WTC11 (cell line): ENCODE results near the gene LHX3. TPM values are rescaled to one million over a fixed set of nuclear protein-coding genes. Genes with fewer than 3 reads are reported as not detected.

Experiments
- ATAC-seq: fragments of 200-7000 bp; cut with Tn5 transposase; 2 replicates; pipeline ENCODE4 v1.10.0; 2021; ENCODE audit warnings: mild to moderate bottlenecking, moderate library complexity
- CTCF ChIA-PET: fragments of 300-600 bp; sonication (Branson Sonifier 250); formaldehyde crosslinking; loops from one replicate; lab custom pipeline; 2021; ENCODE audit warnings: antibody characterized with exemption; lab: Charles Lee
- POLR2A ChIA-PET: fragments of 350-600 bp; sonication (Branson Sonifier 250); formaldehyde crosslinking; loops from one replicate; lab custom pipeline; 2021; ENCODE audit warnings: antibody characterized with exemption; lab: Charles Lee
- DNase-seq: peaks from one replicate; pipeline ENCODE4 v3.0.0; 2021; ENCODE audit warnings: low spot score
- H3K27ac Mint-ChIP-seq: 2 replicates; pipeline ENCODE4 v1.8.0; 2021; ENCODE audit warnings: mixed read lengths
- H3K27me3 Mint-ChIP-seq: 2 replicates; pipeline ENCODE4 v1.8.0; 2021; ENCODE audit warnings: low read depth, mild to moderate bottlenecking, moderate library complexity, mixed read lengths
- H3K36me3 Mint-ChIP-seq: 2 replicates; pipeline ENCODE4 v1.8.0; 2021; ENCODE audit warnings: mixed read lengths
- H3K4me1 Mint-ChIP-seq: 2 replicates; pipeline ENCODE4 v1.8.0; 2022; ENCODE audit warnings: mixed read lengths
- H3K4me3 Mint-ChIP-seq: 2 replicates; pipeline ENCODE4 v1.8.0; 2021; ENCODE audit warnings: mild to moderate bottlenecking, moderate library complexity, mixed read lengths
- H3K9me3 Mint-ChIP-seq: 2 replicates; pipeline ENCODE4 v1.8.0; 2021; ENCODE audit warnings: mixed read lengths
- CREB1 ChIP-seq: sonication (generic); formaldehyde crosslinking; IDR thresholded peaks from 2 replicates; pipeline ENCODE4 v1.8.0; 2023; ENCODE audit warnings: mild to moderate bottlenecking, missing genetic modification reagents
- ELF4 ChIP-seq: sonication (generic); formaldehyde crosslinking; IDR thresholded peaks from 2 replicates; pipeline ENCODE4 v1.8.1; 2022; ENCODE audit warnings: low read depth, mild to moderate bottlenecking, moderate library complexity, missing genetic modification reagents
- GRHL2 ChIP-seq: fragments of 250-450 bp; sonication (Bioruptor Pico); IDR thresholded peaks from 2 replicates; pipeline ENCODE4 v1.8.0; 2022; ENCODE audit warnings: mild to moderate bottlenecking, moderate library complexity; ENCODE audit not compliant: insufficient replicate concordance, severe bottlenecking
- HMGA2 ChIP-seq: fragments of 250-450 bp; sonication (Bioruptor Pico); IDR thresholded peaks from 2 replicates; pipeline ENCODE4 v1.4.0; 2021; ENCODE audit warnings: mild to moderate bottlenecking, moderate library complexity
- NR1H2 ChIP-seq: sonication (generic); formaldehyde crosslinking; IDR thresholded peaks from 2 replicates; pipeline ENCODE4 v1.9.0; 2021; ENCODE audit warnings: mild to moderate bottlenecking, moderate library complexity, missing genetic modification reagents
- NR2C2 ChIP-seq: sonication (generic); formaldehyde crosslinking; IDR thresholded peaks from 2 replicates; pipeline ENCODE4 v1.8.0; 2022; ENCODE audit warnings: mild to moderate bottlenecking, missing genetic modification reagents
- SMAD3 ChIP-seq: sonication (generic); formaldehyde crosslinking; IDR thresholded peaks from 2 replicates; pipeline ENCODE4 v1.8.0; 2022; ENCODE audit warnings: missing genetic modification reagents, mild to moderate bottlenecking, borderline replicate concordance
- SMAD4 ChIP-seq: sonication (generic); formaldehyde crosslinking; IDR thresholded peaks from 2 replicates; pipeline ENCODE4 v1.8.0; 2022; ENCODE audit warnings: mild to moderate bottlenecking, missing genetic modification reagents
- SOX15 ChIP-seq: fragments of 250-450 bp; sonication (Bioruptor Pico); IDR thresholded peaks from 2 replicates; pipeline ENCODE4 v1.9.0; 2021; ENCODE audit warnings: mild to moderate bottlenecking
- SP1 ChIP-seq: sonication (generic); formaldehyde crosslinking; conservative IDR thresholded peaks from 2 replicates; pipeline ENCODE4 v1.8.1; 2022; ENCODE audit warnings: missing genetic modification reagents
- ZBTB21 ChIP-seq: sonication (generic); formaldehyde crosslinking; IDR thresholded peaks from 2 replicates; pipeline ENCODE4 v1.8.1; 2023; ENCODE audit warnings: mild to moderate bottlenecking, missing genetic modification reagents, borderline replicate concordance
- ZNF317 ChIP-seq: sonication (generic); formaldehyde crosslinking; IDR thresholded peaks from 2 replicates; pipeline ENCODE4 v1.8.1; 2023; ENCODE audit warnings: low read depth, mild to moderate bottlenecking, moderate library complexity, missing genetic modification reagents, borderline replicate concordance
- ZNF396 ChIP-seq: fragments of 250-450 bp; sonication (Bioruptor Pico); IDR thresholded peaks from 2 replicates; pipeline ENCODE4 v1.8.0; 2021; ENCODE audit warnings: mild to moderate bottlenecking, moderate library complexity, borderline replicate concordance
- total RNA-seq: library from RNA; stranded (reverse); gene quantifications from 3 replicates; pipeline ENCODE4 v1.2.3, GENCODE V29; 2021
- TF ChIP-seq, protein P1 (sequence below): sonication (generic); formaldehyde crosslinking; IDR thresholded peaks from 2 replicates; pipeline ENCODE4 v1.8.1; 2023; ENCODE audit warnings: mild to moderate bottlenecking, missing genetic modification reagents, borderline replicate concordance
- TF ChIP-seq, protein P2 (sequence below): sonication (generic); formaldehyde crosslinking; IDR thresholded peaks from 2 replicates; pipeline ENCODE4 v1.8.1; 2022; ENCODE audit warnings: missing genetic modification reagents, borderline replicate concordance
- TF ChIP-seq, protein P3 (sequence below): sonication (generic); formaldehyde crosslinking; IDR thresholded peaks from 2 replicates; pipeline ENCODE4 v1.8.0; 2023; ENCODE audit warnings: missing genetic modification reagents
- TF ChIP-seq, protein P4 (sequence below): sonication (generic); formaldehyde crosslinking; IDR thresholded peaks from 2 replicates; pipeline ENCODE4 v1.8.0; 2023; ENCODE audit warnings: missing genetic modification reagents, mild to moderate bottlenecking, borderline replicate concordance
- TF ChIP-seq, protein P5 (sequence below): sonication (generic); formaldehyde crosslinking; IDR thresholded peaks from 2 replicates; pipeline ENCODE4 v1.8.1; 2022; ENCODE audit warnings: mild to moderate bottlenecking, missing genetic modification reagents, moderate library complexity, borderline replicate concordance

Gene LHX3
- total RNA-seq, 1 experiment from 2014 or later, result not detected

DNA sequence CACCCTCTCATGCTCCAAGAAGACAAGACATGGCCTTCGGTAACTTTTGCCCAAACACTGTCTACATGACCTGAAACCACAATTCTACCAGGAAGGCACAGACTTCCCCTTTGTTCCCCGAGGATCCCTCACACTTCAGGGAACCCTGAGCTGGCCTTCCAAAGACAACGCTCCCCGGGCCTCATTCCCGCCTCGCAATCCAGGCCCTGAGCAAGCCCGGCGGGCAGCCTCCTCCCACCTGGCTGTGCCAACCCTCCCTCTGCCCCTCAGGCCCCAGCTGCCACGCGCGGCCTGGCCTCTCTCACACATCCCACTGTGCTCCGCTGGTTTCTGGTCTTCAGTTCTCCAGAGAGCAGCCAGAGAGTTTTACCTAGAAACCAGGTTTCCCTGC lies 33.4 kb upstream of the LHX3 start:
- Mint-ChIP-seq H3K9me3 (no peaks in the 10 kb centered on the region), H3K36me3 (peaks cover 8% of the 10 kb centered on the region), H3K27me3 (no peaks in the 10 kb centered on the region), H3K4me1 (peaks cover 10% of the 10 kb centered on the region), H3K4me3 (no peak overlapping the region), H3K27ac (peak overlapping the region; percentile 69)
- DNase-seq (no peak), ATAC-seq (no peak)
- CTCF ChIA-PET, result no interaction called here
- POLR2A ChIA-PET, result interaction anchor here (0.6 kb wide), 1 partner anchor 29 kb away, joined by 3 read pairs; no protein-coding TSS in a partner anchor
- TF ChIP-seq, protein P1, sequence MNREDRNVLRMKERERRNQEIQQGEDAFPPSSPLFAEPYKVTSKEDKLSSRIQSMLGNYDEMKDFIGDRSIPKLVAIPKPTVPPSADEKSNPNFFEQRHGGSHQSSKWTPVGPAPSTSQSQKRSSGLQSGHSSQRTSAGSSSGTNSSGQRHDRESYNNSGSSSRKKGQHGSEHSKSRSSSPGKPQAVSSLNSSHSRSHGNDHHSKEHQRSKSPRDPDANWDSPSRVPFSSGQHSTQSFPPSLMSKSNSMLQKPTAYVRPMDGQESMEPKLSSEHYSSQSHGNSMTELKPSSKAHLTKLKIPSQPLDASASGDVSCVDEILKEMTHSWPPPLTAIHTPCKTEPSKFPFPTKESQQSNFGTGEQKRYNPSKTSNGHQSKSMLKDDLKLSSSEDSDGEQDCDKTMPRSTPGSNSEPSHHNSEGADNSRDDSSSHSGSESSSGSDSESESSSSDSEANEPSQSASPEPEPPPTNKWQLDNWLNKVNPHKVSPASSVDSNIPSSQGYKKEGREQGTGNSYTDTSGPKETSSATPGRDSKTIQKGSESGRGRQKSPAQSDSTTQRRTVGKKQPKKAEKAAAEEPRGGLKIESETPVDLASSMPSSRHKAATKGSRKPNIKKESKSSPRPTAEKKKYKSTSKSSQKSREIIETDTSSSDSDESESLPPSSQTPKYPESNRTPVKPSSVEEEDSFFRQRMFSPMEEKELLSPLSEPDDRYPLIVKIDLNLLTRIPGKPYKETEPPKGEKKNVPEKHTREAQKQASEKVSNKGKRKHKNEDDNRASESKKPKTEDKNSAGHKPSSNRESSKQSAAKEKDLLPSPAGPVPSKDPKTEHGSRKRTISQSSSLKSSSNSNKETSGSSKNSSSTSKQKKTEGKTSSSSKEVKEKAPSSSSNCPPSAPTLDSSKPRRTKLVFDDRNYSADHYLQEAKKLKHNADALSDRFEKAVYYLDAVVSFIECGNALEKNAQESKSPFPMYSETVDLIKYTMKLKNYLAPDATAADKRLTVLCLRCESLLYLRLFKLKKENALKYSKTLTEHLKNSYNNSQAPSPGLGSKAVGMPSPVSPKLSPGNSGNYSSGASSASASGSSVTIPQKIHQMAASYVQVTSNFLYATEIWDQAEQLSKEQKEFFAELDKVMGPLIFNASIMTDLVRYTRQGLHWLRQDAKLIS (CRISPR knock-in tag), result no peak
- TF ChIP-seq, protein P2, sequence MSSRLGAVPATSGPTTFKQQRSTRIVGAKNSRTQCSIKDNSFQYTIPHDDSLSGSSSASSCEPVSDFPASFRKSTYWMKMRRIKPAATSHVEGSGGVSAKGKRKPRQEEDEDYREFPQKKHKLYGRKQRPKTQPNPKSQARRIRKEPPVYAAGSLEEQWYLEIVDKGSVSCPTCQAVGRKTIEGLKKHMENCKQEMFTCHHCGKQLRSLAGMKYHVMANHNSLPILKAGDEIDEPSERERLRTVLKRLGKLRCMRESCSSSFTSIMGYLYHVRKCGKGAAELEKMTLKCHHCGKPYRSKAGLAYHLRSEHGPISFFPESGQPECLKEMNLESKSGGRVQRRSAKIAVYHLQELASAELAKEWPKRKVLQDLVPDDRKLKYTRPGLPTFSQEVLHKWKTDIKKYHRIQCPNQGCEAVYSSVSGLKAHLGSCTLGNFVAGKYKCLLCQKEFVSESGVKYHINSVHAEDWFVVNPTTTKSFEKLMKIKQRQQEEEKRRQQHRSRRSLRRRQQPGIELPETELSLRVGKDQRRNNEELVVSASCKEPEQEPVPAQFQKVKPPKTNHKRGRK (CRISPR knock-in tag), result no peak
- TF ChIP-seq, protein P3, sequence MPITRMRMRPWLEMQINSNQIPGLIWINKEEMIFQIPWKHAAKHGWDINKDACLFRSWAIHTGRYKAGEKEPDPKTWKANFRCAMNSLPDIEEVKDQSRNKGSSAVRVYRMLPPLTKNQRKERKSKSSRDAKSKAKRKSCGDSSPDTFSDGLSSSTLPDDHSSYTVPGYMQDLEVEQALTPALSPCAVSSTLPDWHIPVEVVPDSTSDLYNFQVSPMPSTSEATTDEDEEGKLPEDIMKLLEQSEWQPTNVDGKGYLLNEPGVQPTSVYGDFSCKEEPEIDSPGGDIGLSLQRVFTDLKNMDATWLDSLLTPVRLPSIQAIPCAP, result no peak
- TF ChIP-seq NR2C2 (CRISPR knock-in tag), result no peak
- TF ChIP-seq, protein P4, sequence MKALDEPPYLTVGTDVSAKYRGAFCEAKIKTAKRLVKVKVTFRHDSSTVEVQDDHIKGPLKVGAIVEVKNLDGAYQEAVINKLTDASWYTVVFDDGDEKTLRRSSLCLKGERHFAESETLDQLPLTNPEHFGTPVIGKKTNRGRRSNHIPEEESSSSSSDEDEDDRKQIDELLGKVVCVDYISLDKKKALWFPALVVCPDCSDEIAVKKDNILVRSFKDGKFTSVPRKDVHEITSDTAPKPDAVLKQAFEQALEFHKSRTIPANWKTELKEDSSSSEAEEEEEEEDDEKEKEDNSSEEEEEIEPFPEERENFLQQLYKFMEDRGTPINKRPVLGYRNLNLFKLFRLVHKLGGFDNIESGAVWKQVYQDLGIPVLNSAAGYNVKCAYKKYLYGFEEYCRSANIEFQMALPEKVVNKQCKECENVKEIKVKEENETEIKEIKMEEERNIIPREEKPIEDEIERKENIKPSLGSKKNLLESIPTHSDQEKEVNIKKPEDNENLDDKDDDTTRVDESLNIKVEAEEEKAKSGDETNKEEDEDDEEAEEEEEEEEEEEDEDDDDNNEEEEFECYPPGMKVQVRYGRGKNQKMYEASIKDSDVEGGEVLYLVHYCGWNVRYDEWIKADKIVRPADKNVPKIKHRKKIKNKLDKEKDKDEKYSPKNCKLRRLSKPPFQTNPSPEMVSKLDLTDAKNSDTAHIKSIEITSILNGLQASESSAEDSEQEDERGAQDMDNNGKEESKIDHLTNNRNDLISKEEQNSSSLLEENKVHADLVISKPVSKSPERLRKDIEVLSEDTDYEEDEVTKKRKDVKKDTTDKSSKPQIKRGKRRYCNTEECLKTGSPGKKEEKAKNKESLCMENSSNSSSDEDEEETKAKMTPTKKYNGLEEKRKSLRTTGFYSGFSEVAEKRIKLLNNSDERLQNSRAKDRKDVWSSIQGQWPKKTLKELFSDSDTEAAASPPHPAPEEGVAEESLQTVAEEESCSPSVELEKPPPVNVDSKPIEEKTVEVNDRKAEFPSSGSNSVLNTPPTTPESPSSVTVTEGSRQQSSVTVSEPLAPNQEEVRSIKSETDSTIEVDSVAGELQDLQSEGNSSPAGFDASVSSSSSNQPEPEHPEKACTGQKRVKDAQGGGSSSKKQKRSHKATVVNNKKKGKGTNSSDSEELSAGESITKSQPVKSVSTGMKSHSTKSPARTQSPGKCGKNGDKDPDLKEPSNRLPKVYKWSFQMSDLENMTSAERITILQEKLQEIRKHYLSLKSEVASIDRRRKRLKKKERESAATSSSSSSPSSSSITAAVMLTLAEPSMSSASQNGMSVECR (CRISPR knock-in tag), result no peak
- no peak for TF ChIP-seq HMGA2 (CRISPR knock-in tag)
- TF ChIP-seq SMAD4 (CRISPR knock-in tag), result no peak
- no peak for TF ChIP-seq ZNF396 (CRISPR knock-in tag)
- no peak for TF ChIP-seq ZBTB21 (CRISPR knock-in tag)
- TF ChIP-seq CREB1 (CRISPR knock-in tag), result no peak
- no peak for TF ChIP-seq SP1
- TF ChIP-seq NR1H2 (CRISPR knock-in tag), result no peak
- TF ChIP-seq ELF4 (CRISPR knock-in tag), result no peak
- TF ChIP-seq, all 79 proteins: peak for 0

DNA sequence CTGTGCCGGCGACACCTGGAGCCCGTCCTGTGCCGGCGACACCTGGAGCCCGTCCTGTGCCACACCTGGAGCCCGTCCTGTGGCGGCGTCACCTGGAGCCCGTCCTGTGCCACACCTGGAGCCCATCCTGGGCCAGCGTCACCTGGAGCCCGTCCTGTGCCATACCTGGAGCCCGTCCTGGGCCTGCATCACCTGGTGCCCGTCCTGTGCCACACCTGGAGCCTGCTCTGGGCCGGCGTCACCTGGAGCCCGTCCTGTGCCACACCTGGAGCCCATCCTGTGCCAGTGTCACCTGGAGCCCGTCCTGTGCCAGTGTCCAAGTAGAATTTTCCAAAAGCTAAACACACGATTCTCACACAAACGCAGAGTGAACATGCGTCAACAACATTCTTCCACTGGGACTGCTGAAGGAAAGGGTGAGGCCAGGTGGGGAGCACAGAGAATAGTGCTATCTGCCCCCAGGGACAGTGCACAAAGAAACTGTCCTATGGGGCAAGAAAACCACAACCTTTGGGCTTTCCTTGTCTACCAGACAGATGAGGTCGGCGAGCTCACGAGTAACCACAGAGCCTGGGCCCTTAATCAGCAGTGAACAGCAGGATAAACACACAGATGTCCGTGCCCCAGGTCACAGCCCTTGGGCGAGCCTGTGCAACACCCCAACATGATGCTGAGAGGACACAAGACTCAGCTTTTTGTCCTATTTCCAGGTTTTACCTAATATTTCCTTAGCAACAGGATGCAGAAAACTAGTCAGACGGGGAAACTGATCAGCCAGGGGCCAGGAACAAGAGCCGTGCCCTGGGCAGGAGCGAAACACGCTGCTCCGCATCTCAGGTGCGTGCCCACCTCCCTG lies 32.8 kb upstream of the LHX3 start:
- Mint-ChIP-seq H3K27ac (peak overlapping the region; percentile 69), H3K4me1 (peaks cover 4% of the 10 kb centered on the region; the same call in 1 of the 2 replicates), H3K4me3 (no peak overlapping the region), H3K27me3 (no peaks in the 10 kb centered on the region), H3K36me3 (peaks cover 10% of the 10 kb centered on the region), H3K9me3 (no peaks in the 10 kb centered on the region)
- POLR2A ChIA-PET, result interaction anchor here (0.6 kb wide), 1 partner anchor 397 kb away, joined by 3 read pairs; no protein-coding TSS in a partner anchor
- DNase-seq, result no peak
- CTCF ChIA-PET, result no interaction called here
- no peak for ATAC-seq
- TF ChIP-seq SMAD3 (CRISPR knock-in tag), result no peak
- no peak for TF ChIP-seq GRHL2 (CRISPR knock-in tag)
- no peak for TF ChIP-seq SOX15 (CRISPR knock-in tag)
- no peak for TF ChIP-seq ZNF317
- TF ChIP-seq, protein P5, sequence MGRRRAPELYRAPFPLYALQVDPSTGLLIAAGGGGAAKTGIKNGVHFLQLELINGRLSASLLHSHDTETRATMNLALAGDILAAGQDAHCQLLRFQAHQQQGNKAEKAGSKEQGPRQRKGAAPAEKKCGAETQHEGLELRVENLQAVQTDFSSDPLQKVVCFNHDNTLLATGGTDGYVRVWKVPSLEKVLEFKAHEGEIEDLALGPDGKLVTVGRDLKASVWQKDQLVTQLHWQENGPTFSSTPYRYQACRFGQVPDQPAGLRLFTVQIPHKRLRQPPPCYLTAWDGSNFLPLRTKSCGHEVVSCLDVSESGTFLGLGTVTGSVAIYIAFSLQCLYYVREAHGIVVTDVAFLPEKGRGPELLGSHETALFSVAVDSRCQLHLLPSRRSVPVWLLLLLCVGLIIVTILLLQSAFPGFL (CRISPR knock-in tag), result no peak
